ENCODE results near the gene RPP25.

Gene RPP25

GRCh38 chr15:74956648-74957475, at the start of gene RPP25:
Gene RPP25 (minus strand): TSS chr15:74956772. CDS start chr15:74956583, 189 bp downstream.
- peak; percentile 70 for DNase-seq

GRCh38 chr15:75002398-75002797, 45.8 kb upstream of the RPP25 start:
- no peak for DNase-seq

GRCh38 chr15:75001310-75001709, 44.7 kb upstream of the RPP25 start:
- no peak for DNase-seq

- DNase-seq, result no peak
Observed at GRCh38 chr15:74997543-74997942, 41.0 kb upstream of the RPP25 start.

- DNase-seq, result no peak
Observed at GRCh38 chr15:74997141-74997540, 40.6 kb upstream of the RPP25 start.

- DNase-seq, result no peak
Observed at GRCh38 chr15:74995779-74996765, 39.5 kb upstream of the RPP25 start.

GRCh38 chr15:74995182-74995778, 38.7 kb upstream of the RPP25 start, which contains the start of gene SCAMP5:
Gene SCAMP5 (plus strand): TSS chr15:74995563. CDS start chr15:75011840, 16,277 bp downstream.
- DNase-seq, result peak; percentile 93

- no peak for DNase-seq
Observed at GRCh38 chr15:74994685-74995084, 38.1 kb upstream of the RPP25 start.

- no peak for DNase-seq
Observed at GRCh38 chr15:74994236-74994635, 37.7 kb upstream of the RPP25 start.

GRCh38 chr15:74992619-74993018, 36.0 kb upstream of the RPP25 start:
- no peak for DNase-seq

- no peak for DNase-seq
Observed at GRCh38 chr15:74989527-74989926, 33.0 kb upstream of the RPP25 start.

GRCh38 chr15:74988007-74988800, 31.6 kb upstream of the RPP25 start:
- DNase-seq, result peak; percentile 16

GRCh38 chr15:74983725-74984231, 27.2 kb upstream of the RPP25 start:
- DNase-seq, result no peak

GRCh38 chr15:74982183-74982582, 25.6 kb upstream of the RPP25 start:
- DNase-seq, result no peak

- no peak for DNase-seq
Observed at GRCh38 chr15:74978503-74978902, 21.9 kb upstream of the RPP25 start.

- no peak for DNase-seq
Observed at GRCh38 chr15:74978077-74978476, 21.5 kb upstream of the RPP25 start.

GRCh38 chr15:74977599-74977998, 21.0 kb upstream of the RPP25 start:
- DNase-seq, result no peak

- DNase-seq, result no peak
Observed at GRCh38 chr15:74976159-74976558, 19.6 kb upstream of the RPP25 start.

GRCh38 chr15:74967670-74968069, 11.1 kb upstream of the RPP25 start:
- DNase-seq, result no peak

- DNase-seq, result no peak
Observed at GRCh38 chr15:74964794-74965193, 8.2 kb upstream of the RPP25 start.

GRCh38 chr15:74963213-74963612, 6.6 kb upstream of the RPP25 start:
- DNase-seq, result no peak

GRCh38 chr15:74962671-74963070, 6.1 kb upstream of the RPP25 start:
- DNase-seq, result no peak

Measured in CD4-positive, alpha-beta T cell treated with Interleukin-12 subunit alpha and Interleukin-12 subunit beta, for 1 hour (primary cell).